NCI-H2081 (cell line): ENCODE measurements around the gene SEC31A.
"Not testable (repeated sequence)": the region's sequence is repeated elsewhere in the genome, so short reads cannot be mapped to it uniquely, and the experiment has no call there.

Experiments
- DNase-seq, 2 experiments: peaks; one replicate each; lab custom pipeline; 2025; lab: John Stamatoyannopoulos, UW

The SEC31A gene

DNA sequence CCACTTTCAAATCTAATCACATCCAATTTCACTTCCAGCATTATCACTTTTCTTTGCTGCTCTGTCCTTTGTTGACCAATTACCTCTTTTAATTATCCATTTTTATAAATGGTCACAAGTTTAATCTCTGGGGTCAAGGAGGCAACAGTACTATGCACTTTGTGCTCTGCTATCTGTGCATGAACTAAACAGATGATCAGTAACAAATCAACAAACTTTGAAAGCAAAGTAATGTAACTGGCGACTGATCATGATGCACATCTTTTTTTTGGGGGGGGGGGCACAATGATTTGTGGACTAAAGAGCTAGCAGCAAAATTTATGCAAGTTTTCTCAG, 1.5 kb upstream of the SEC31A start:
- no peak for DNase-seq

DNA sequence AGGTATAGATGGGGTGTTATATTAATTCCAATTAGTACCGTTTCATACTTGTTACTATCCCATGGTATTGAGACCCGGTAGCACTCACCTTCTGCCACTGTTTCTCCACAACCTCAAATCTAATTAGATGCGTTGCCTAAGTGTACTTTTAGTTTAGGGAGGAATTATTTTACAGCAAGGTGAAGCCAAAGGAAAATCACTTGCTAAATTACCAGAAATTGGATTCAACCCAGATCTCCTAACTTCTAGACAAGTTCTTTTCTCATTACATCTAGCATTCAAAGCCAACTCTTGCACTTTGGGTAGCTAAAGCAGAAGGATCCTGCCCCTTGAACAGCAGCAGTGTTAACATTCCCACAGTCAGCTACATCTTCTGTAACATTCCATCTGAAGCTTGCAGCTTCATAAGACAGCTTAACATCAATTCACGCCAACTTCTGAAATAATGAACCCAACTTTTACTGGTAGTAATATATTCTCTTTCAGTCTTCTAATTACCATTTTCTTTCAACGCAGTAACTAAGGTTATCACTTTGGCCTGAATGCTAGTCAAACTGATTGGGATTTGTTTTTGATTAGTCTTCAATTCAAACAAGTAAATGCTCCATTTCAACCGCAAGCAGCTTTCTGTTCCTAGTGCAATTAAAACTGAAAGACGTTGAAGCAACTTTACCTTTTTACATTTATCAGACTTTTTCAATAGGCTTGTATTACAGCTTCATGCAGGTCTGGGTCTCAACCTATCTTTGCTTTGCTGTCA, 934 bp upstream of the SEC31A start:
- no peak for DNase-seq

DNA sequence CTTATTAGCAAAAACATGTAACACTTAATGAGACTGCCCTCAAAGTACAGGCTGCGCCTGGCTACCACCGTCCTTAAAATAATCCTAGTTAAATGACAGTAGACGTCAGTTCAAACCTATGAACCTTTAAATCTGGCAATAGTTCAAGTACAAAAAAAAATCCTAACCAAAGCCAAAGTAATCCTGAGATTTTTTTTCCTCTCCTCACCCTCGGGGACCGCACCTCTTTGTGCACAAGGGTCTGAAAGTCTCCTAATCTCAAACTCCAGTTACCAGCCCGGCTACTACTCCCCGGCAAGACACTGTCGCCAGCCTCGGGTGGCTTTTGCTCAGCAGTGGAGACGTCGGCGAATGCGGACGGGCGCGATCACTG, 439 bp downstream of the SEC31A start:
- DNase-seq = no peak

DNA sequence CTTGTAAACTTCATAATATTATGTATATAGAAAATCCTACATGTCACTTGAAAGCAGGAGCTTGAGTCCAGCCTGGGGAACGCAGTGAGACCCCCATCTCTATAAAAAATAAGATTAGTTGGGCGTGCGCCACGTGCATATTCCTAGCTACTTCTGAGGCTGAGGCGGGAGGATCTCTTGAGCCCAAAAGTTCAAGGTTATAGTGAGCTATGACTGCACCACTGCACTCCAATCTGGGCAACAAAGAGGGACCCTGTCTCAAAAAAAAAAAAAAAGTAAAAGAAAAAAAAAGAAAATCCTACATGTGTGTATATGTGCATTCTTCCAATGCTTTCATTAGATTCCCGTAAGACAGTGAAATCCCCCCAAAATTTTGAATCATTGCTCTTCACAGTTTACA, 1.7 kb downstream of the SEC31A start:
- DNase-seq = no peak

DNA sequence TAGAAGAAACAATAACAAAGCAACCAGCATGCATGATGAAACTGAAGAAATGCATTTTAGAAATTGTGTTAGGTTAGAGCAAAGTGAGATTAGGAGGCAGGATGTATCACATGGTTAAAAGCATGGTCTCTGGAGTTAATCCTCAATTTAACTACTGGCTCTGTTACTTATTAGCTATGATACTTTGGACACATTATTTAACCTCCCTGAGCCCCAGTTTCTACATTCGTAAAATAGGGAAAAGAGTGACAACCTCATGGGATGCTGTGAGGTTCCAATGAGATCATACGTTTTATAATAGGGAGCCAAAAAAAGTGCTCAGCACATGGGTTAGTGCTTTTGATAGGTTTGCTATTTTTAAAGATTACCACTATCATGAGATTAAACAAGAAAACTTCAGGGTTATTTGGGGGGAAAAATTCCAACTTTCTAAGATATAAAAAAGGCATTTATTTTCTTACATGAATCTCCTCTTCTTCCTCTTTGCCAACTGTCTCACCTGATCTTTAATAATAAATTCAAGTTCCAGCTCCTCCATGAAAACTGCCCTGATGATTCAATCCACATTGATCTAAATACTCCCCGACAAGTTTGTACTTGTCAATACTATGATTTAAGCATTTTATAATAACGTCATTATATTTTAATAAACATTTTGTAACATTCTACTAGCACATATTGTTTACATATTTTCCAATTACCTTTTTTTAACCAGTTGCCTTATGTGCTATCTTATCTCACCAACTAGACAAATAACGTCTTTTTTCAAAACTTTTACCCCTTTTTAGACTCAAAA, 4.6 kb downstream of the SEC31A start:
- DNase-seq = no peak

DNA sequence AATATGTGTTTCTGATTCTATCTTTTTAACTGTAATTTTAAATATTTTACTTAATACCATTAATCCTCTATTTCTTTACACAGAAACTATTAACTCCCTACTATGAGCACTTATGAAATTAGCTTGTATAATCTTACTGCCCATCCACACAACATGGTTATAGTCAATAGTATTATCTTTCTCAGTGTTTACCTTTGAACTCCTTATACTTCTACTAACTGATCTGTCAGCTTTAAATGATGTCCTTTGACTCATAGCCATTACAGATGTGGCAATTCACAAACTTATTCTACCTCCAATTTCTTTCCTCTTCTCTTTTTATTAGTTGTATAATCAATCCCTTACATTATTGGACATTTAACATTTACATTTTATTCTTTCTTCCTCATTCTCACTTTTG, 5.5 kb downstream of the SEC31A start:
- no peak for DNase-seq

DNA sequence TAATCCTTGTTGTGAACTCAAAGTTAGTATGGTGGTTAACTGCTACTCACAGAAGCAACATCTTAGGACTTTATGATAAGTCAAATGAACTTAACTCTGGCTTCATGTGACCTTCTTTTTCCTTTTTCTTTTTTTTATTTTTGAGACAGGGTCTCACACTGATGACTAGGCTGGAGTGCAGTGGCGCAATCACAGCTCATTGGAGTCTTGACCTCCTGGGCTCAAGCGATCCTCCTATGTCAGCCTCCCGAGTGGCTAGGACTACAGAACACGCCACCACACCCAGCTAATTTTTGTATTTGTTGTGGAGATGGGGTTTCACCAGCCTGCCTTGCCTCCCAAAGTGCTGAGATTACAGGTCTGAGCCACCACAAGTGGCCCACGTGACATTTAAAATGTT, 22.4 kb downstream of the SEC31A start:
- no peak for DNase-seq

DNA sequence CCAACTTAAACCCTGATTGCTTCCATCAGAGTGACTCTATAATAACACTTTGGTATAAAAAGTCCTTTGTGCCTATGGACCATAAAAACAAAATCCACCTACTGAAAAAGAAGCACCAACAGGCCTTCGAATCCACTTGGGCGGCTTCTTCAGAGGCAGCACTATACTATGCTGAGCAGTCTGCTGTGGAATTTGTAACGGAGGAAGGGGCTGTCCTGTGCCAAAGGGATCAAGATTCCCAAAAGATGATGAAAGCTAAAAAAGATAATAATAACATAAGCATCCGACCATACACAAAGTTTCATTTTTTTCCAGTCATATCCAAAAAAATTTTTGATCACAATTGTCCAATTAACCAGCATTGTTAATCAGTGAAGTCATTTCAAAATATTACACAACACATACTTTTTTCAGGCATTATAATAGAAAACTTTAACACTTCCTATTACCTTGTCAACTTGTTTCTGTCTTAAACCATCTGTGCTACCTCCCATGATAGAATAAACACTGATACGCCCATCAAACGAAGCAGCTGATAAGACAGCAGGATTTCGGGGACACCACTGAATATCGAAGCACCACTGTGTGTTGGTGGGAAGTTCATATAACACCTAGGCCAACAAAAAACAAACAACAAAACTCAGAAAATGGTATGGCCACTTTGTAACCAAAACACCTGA, 24.1 kb downstream of the SEC31A start:
- no peak for DNase-seq

DNA sequence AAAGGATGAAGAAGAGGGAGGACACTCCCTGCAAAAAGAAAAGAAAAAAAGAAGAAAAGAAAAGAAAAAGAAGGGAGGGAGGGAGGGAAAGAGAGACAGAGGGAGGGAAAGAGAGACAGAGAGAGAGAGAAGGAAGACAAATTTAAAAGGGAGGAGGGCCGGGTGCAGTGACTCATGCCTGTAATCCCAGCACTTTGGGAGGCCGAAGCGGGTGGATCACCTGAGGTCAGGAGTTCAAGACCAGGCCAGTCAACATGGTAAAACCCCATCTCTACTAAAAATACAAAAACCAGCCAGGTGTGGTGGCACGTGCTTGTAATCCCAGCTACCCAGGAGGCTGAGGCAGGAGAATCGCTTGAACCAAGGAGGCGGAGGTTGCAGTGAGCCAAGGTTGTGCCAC, 24.9 kb downstream of the SEC31A start:
- DNase-seq = not testable (repeated sequence)

DNA sequence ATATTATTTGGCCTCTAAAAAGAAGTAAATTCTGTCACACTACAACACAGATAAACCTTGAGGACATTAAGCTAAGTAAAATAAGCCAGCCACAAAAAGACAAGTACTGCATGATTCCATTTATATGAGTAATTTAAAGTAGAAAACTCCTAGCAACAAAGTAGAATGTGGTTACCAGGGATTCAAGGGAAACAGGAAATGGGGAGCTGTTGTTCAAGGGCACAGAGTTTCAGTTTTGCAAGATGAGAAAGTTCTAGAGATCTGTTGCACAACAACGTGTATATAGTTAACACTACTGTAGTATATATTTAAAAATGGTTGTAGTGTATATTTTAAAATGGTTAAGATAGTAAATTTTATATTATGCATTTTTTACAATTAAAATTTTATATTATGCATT, 25.4 kb downstream of the SEC31A start:
- DNase-seq = no peak

DNA sequence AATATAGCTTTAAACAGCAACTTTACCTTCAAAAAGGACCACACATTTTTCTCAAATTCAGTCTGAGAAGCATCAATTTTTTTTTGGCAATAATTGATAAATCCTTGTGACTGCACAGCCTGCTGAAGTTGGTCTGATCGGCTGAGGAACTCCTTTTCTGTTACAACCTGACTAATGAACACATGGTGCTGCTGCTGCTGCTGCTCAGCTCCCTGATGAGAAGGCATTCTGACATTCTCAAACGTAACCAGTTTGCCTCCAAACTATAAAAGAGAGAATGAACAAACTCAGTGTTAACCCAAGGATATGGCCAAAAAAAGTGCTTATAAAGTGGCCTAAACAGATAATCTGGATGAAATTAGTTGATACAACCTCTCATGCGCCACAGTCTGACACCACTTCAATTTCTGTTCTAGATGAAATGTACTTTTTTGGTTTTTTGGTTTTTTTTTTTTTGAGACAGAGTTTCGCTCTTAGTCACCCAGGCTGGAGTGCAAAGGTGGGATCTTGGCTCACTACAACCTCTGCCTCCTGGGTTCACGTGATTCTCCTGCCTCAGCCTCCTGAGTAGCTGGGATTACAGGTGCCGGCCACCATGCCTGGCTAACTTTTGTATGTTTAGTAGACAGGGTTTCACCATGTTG, 26.5 kb downstream of the SEC31A start:
- DNase-seq = no peak

DNA sequence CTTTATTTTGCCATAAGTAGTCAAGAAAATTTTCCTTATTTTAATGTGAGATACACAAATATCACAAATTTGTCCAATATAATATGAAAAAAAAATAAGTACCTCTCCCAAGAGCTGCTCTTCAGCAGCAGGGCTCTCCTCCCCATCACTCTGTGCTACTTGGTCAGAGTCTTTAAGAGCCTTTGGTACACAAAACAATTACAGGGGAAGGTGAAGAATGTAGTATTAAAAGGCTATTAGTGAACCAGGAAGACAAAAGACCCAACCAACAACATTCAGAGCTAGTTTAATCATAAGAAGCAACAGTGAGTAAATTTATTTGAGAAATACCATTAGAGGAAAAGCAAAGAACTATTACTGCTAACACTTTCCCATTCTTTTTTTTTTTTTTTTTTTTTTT, 29.4 kb downstream of the SEC31A start:
- no peak for DNase-seq

DNA sequence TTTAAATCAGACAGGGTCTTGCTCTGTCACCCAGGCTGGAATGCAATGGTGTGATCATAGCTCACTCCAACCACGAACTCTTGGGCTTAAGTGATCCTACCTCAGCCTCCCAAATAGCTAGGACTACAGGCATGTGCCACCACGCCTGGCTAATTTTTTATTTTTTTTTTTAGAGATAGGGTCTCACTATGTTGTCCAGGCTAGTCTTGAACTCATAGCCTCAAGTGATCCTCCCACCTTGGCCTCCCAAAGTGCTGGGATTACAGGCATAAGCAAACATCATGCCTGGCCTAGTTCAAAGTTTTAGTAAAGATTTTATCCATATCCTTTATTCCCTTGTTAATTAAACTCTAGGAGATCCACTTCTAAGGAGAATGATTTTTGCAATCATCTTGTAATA, 30.5 kb downstream of the SEC31A start:
- DNase-seq = not testable (repeated sequence)

DNA sequence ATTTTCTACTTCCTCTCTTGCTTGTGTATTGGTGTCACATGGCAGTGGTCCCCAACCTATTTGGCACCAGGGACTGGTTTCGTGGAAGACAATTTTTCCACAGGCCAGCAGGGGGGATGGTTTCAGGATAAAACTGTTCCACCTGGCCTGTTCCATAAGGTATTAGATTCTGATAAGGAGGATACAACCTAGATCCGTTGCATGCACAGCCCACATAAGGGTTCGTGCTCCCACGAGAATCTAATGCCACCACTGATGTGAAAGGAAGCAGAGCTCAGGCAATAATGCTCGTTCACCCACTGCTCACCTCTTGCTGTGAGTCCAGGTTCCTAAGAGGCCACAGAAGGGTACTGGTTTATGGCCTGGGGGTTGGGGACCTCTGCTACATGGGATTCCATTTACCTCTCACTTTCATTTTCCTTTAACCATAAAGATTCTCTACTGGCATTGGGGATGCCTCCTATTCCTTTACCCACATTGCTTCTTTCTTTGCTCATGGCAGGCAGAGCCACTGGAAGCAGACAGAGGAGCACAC, 38.1 kb downstream of the SEC31A start:
- DNase-seq = no peak

DNA sequence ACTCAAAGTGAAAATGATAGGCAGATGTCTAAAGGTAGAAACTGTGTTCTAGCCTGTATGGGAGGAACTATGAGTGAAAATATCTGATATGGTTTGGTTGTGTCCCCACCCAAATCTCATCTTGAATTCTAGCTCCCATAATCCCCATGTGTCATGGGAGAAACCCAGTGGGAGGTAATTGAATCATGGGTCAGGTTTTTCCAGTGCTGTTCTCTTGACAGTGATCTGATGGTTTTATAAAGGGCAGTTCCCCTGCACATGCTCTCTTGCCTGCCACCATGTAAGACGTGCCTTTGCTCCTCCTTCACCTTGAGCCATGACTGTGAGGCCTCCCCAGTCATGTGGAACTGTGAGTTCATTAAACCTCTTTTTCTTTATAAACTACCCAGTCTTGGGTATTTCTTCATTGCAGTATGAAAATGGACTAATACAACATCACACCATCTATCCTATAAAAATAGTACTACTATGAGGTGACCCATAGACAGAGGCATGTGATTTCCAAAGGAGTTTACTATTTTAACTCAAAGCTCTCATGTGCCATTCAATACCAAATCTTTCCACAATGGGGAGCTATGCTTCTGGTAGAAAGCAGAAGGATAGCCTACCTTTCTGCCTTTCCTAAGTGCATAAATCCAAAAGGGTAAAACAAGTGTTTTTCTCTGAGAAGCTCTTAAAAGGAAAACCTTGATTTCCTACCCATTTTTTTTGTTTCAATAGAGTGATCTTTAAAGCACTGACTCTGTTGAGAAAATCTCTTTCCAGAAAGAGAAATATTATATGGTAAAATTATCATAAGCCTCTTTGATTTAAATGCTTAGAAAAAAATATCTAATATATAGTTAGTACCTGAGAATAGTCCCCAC, 38.8 kb downstream of the SEC31A start:
- peak in 1 of 2 experiments; percentile 22 for DNase-seq

DNA sequence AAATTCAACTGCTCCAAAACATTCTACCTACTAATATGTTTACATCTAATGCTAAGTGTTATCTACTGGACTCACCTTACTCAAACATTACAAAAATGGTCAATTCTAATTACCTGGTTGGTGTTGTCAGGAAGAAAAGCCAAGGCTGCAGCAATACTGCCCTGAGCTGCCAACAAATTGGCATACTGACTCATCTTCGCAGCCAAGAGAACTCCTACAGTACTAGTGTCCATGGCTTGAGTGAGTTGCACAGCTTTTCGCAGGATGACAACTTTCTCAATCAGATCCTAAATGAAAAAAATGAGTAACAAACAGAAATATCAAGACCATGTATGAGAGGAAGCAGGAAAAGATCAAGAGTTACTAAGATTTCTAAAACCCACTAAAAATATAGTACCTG, 39.6 kb downstream of the SEC31A start:
- DNase-seq = no peak

DNA sequence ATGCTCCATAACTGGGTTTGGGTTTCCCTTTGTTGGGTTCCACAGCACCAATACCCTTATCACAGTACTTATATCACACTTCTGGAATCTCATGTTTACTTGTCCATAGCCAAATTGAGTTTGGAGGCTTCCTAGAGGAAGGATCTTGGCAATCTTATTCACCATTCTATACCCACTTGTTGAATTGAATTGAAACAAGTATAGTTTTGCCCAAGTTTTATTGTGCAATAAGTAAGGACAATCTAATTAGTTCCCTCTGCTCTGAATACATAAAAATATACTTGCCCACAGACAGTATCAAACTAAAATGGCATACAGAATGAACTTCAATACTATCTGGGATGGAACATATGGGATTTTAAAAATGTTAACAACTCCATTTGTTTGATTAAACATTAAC, 40.3 kb downstream of the SEC31A start:
- no peak for DNase-seq

DNA sequence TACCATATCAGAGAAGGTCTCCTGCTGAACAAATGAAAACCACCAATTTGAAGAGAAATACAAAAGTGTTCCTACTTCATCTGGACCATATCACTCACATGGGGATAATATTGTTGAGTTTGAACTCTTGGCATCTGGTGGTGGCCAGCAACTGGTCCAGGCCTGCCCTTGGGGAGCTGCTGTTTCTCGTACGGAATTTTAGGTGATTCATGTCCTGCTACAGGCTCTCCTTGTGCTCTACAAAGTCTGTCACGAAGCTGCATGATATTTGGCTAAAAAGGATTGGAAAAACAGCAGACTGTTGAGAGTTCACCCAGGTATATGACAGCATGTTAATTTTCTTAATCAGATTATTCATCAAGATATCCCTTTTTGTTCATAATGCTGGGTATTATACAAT, 42.2 kb downstream of the SEC31A start:
- DNase-seq = no peak

DNA sequence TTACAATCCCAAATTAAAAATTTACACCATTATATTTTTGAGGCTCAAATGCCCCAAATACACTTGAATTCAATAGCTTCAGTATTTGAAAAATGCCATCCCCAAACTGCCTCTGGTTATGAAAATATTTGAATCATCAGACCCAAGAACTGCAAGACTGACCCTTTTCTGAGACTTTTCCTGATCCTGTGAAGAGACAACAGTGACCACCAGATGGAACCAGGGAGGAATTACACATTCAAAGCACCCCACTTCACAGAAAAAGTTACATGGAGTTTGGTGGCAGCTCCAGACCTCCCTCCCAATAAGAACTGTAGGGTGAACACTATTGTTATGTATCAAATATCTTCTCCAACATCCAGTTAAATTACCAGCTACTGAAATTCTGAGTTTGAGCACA, 48.4 kb downstream of the SEC31A start:
- DNase-seq = no peak

DNA sequence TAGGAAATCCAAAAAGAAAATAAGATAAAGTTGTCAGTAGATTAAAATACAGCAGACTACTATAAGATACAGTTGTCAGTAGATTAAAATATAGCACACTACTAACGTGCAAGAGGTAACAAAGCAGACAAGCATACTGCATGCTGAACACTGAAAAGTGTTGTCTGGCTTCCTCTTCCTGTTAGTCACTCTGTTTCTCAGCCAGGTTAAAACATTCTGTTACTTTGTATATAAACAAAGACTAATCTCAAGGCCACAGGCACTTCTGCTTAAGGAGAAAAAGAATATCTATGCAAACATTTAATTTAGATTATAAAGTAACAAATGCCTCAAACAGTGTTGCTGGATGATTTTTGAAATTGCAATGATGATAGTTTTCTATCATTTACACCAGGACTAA, 51.3 kb downstream of the SEC31A start:
- DNase-seq = no peak

DNA sequence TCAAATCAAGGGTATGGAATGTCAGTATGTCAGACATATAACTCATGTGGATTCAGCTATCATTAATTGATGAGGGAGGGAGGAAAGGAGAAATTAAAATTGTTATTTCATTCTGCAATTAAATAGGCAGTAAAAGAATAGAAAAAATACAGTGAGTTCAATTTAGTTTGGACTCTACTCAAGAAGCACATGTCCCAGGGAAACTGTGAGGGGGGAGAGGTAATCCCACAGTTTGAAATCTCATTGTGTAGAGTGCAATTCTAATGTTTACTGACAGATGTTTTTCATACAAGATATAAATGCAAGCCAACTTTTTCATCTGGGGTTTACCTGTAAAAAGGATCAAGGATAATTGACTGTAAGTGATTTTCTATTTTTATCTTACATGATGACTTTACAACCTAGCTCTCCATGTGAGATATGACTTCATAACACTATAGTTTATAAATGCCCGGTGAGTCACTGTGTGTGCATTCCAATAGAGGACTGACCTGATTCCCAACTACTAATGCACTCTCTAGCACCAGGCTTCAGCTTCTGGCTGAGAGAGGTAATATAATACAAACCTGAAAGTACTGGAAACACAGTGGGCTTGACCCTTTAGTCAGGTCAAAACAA, 57.1 kb downstream of the SEC31A start:
- no peak for DNase-seq
